H4 (cell line): ENCODE measurements around the gene RIMKLB. TPM values are rescaled to one million over a fixed set of nuclear protein-coding genes. Genes with fewer than 3 reads are reported as not detected.
"Not testable (repeated sequence)": the region's sequence is repeated elsewhere in the genome, so short reads cannot be mapped to it uniquely, and the experiment has no call there.

ENCODE experiments used
- DNase-seq: peaks from one replicate; pipeline ENCODE4 v3.0.0-alpha.2; 2015; ENCODE audit warnings: low spot score
- total RNA-seq: library from RNA; depleted of rRNA; stranded (reverse); fragments of >200 nt; shearing (Covaris generic); gene quantifications from 2 replicates; pipeline ENCODE4 v1.2.3, GENCODE V29; 2014

RIMKLB gene
- total RNA-seq, 1 experiment from 2014 or later = 15.9 TPM

GRCh38 chr12:8692573-8692972, 5.2 kb upstream of the RIMKLB start:
- peak; percentile 66 for DNase-seq

- DNase-seq = no peak
These were observed 2.7 kb upstream of the RIMKLB start for GRCh38 chr12:8695116-8695515.

- no peak for DNase-seq
These were observed 1.2 kb upstream of the RIMKLB start for GRCh38 chr12:8696442-8697090.

- DNase-seq = no peak
These were observed 693 bp upstream of the RIMKLB start for GRCh38 chr12:8697120-8697475.

- peak; percentile 29 for DNase-seq
These were observed 501 bp downstream of the RIMKLB start for GRCh38 chr12:8698132-8698851.

- DNase-seq = no peak
These were observed 1.1 kb downstream of the RIMKLB start for GRCh38 chr12:8698879-8699278.

GRCh38 chr12:8699714-8700113, 1.9 kb downstream of the RIMKLB start:
- no peak for DNase-seq

GRCh38 chr12:8701046-8701660, 3.4 kb downstream of the RIMKLB start:
- DNase-seq = no peak

- no peak for DNase-seq
These were observed 4.4 kb downstream of the RIMKLB start for GRCh38 chr12:8702159-8702558.

GRCh38 chr12:8709124-8709830, 11.5 kb downstream of the RIMKLB start:
- DNase-seq = peak; percentile 69

- DNase-seq = no peak
These were observed 14.8 kb downstream of the RIMKLB start for GRCh38 chr12:8712572-8712971.

- no peak for DNase-seq
These were observed 24.6 kb downstream of the RIMKLB start for GRCh38 chr12:8722286-8722800.

GRCh38 chr12:8734873-8735381, 37.1 kb downstream of the RIMKLB start:
- no peak for DNase-seq

- DNase-seq = no peak
These were observed 44.7 kb downstream of the RIMKLB start for GRCh38 chr12:8742501-8742900.

GRCh38 chr12:8743121-8743520, 45.3 kb downstream of the RIMKLB start:
- DNase-seq = not testable (repeated sequence)

- not testable (repeated sequence) for DNase-seq
These were observed 47.8 kb downstream of the RIMKLB start for GRCh38 chr12:8745631-8746030.

- no peak for DNase-seq
These were observed 48.3 kb downstream of the RIMKLB start for GRCh38 chr12:8746046-8746445.

- not testable (repeated sequence) for DNase-seq
These were observed 62.3 kb downstream of the RIMKLB start for GRCh38 chr12:8760076-8760475.

- DNase-seq = not testable (repeated sequence)
These were observed 64.9 kb downstream of the RIMKLB start for GRCh38 chr12:8762701-8763100.

- DNase-seq = not testable (repeated sequence)
These were observed 68.3 kb downstream of the RIMKLB start for GRCh38 chr12:8766121-8766520.

GRCh38 chr12:8770499-8770898, 72.7 kb downstream of the RIMKLB start:
- no peak for DNase-seq

- DNase-seq = no peak
These were observed 73.3 kb downstream of the RIMKLB start for GRCh38 chr12:8771072-8771471.
